Choroid plexus epithelial cell (primary cell): ENCODE data around the gene FAM20A.

Experiments
- DNase-seq: peaks from one replicate; pipeline ENCODE4 v3.0.0-alpha.2; 2010; ENCODE audit warnings: low read depth
- H3K4me3 ChIP-seq: 2 replicates; pipeline ENCODE4 v1.5.1; 2011; ENCODE audit warnings: low read depth, mild to moderate bottlenecking, control low read depth, low read length, moderate library complexity
- CTCF ChIP-seq: conservative IDR thresholded peaks from 2 replicates; pipeline ENCODE4 v1.5.1; 2011; ENCODE audit warnings: low read depth, mild to moderate bottlenecking, control low read depth, inconsistent platforms, low read length, moderate library complexity

Gene FAM20A

GRCh38 chr17:68601565-68602288 lies 560 bp upstream of the FAM20A start:
- DNase-seq, result no peak
- TF ChIP-seq CTCF, result no peak
- no peak overlapping the region for H3K4me3 ChIP-seq

GRCh38 chr17:68600067-68600930 lies 868 bp downstream of the FAM20A start:
- no peak for DNase-seq
- TF ChIP-seq CTCF, result peak; percentile 23

GRCh38 chr17:68599552-68600066 lies 1.6 kb downstream of the FAM20A start:
- TF ChIP-seq CTCF, result no peak
- DNase-seq, result no peak
- no peak overlapping the region for H3K4me3 ChIP-seq

More at GRCh38 chr17:68600067-68600930, 868 bp downstream of the FAM20A start:
- peak overlapping the region; percentile 37 for H3K4me3 ChIP-seq

GRCh38 chr17:68599091-68599490 lies 2.1 kb downstream of the FAM20A start:
- no peak overlapping the region for H3K4me3 ChIP-seq
- TF ChIP-seq CTCF, result no peak

GRCh38 chr17:68598545-68598961 lies 2.6 kb downstream of the FAM20A start:
- TF ChIP-seq CTCF, result no peak
- H3K4me3 ChIP-seq, result no peak overlapping the region

More at GRCh38 chr17:68599091-68599490, 2.1 kb downstream of the FAM20A start:
- DNase-seq, result no peak

GRCh38 chr17:68598074-68598473 lies 3.1 kb downstream of the FAM20A start:
- DNase-seq, result no peak
- TF ChIP-seq CTCF, result no peak
- no peak overlapping the region for H3K4me3 ChIP-seq

More at GRCh38 chr17:68598545-68598961, 2.6 kb downstream of the FAM20A start:
- DNase-seq, result no peak
